PC-3 (cell line): ENCODE data around the gene ERFL. TPM values are rescaled to one million over a fixed set of nuclear protein-coding genes. Genes with fewer than 3 reads are reported as not detected.

ENCODE experiments used
- ATAC-seq: fragments of 200-7000 bp; cut with Tn5 transposase; 2 replicates; pipeline ENCODE4 v1.9.1; 2020; ENCODE audit warnings: mild to moderate bottlenecking, moderate library complexity
- BruUV-seq: library from RNA; stranded (reverse); fragments of 400-500 nt; replicated peaks from 2 replicates; lab custom pipeline; 2021; lab: Mats Ljungman, UMichigan
- CTCF ChIA-PET: fragments of 300-600 bp; sonication (Branson Sonifier 250); formaldehyde crosslinking; loops from one replicate; lab custom pipeline; 2022; ENCODE audit warnings: antibody characterized with exemption; lab: Charles Lee
- POLR2A ChIA-PET: fragments of 300-600 bp; sonication (Branson Sonifier 250); formaldehyde crosslinking; loops from one replicate; lab custom pipeline; 2022; ENCODE audit warnings: antibody characterized with exemption; ENCODE audit not compliant: unreplicated experiment; lab: Charles Lee
- DNase-seq: peaks from one replicate; pipeline ENCODE4 v3.0.0-alpha.2; 2015
- H2AFZ ChIP-seq: fragments of 300-600 bp; sonication (generic); 2 replicates; pipeline ENCODE4 v1.6.0; 2016; ENCODE audit warnings: antibody characterized with exemption, low read length
- H3F3A ChIP-seq: fragments of 300-600 bp; sonication (generic); one replicate; pipeline ENCODE4 v1.6.0; 2017; ENCODE audit warnings: antibody characterized with exemption, low read length, control low read depth, mild to moderate bottlenecking; ENCODE audit not compliant: unreplicated experiment
- H3K27ac ChIP-seq: fragments of 300-600 bp; sonication (generic); 2 replicates; pipeline ENCODE4 v1.5.1; 2016; ENCODE audit warnings: mild to moderate bottlenecking, low read length
- H3K27me3 ChIP-seq: fragments of 300-600 bp; sonication (generic); 2 replicates; pipeline ENCODE4 v1.6.1; 2016; ENCODE audit warnings: low read length, mixed read lengths
- H3K36me3 ChIP-seq: fragments of 300-600 bp; sonication (generic); 2 replicates; pipeline ENCODE4 v1.6.1; 2016; ENCODE audit warnings: low read depth, mixed run types, low read length, mixed read lengths
- H3K4me1 ChIP-seq: fragments of 300-600 bp; sonication (generic); 2 replicates; pipeline ENCODE4 v1.5.1; 2016; ENCODE audit warnings: low read length; ENCODE audit not compliant: insufficient read depth
- H3K4me2 ChIP-seq: fragments of 300-600 bp; sonication (generic); 2 replicates; pipeline ENCODE4 v1.6.0; 2016; ENCODE audit warnings: low read length
- H3K4me3 ChIP-seq: fragments of 300-600 bp; sonication (generic); 2 replicates; pipeline ENCODE4 v1.5.1; 2016; ENCODE audit warnings: mild to moderate bottlenecking, low read length, mixed read lengths
- H3K79me2 ChIP-seq: fragments of 300-600 bp; sonication (generic); 2 replicates; pipeline ENCODE4 v1.6.1; 2017; ENCODE audit warnings: low read length, mixed read lengths
- H3K9ac ChIP-seq: fragments of 300-600 bp; sonication (generic); 2 replicates; pipeline ENCODE4 v1.6.0; 2016; ENCODE audit warnings: mild to moderate bottlenecking, low read length
- H3K9me2 ChIP-seq: fragments of 300-600 bp; sonication (generic); replicated peaks from 2 replicates; pipeline ENCODE4 v1.6.1; 2016; ENCODE audit warnings: mixed run types, low read length, mixed read lengths
- H3K9me3 ChIP-seq: fragments of 300-600 bp; sonication (generic); 2 replicates; pipeline ENCODE4 v1.6.1; 2016; ENCODE audit warnings: low read length, mixed read lengths
- H4K20me1 ChIP-seq: fragments of 300-600 bp; sonication (generic); 2 replicates; pipeline ENCODE4 v1.6.1; 2016; ENCODE audit warnings: low read length, mixed read lengths
- CTCF ChIP-seq: fragments of 300-600 bp; sonication (generic); conservative IDR thresholded peaks from 2 replicates; pipeline ENCODE4 v1.5.1; 2017; ENCODE audit warnings: antibody characterized with exemption, low read depth, mild to moderate bottlenecking, low read length
- EZH2 ChIP-seq: fragments of 300-600 bp; sonication (generic); IDR thresholded peaks from one replicate; pipeline ENCODE4 v1.6.1; 2017; ENCODE audit warnings: antibody characterized with exemption, mild to moderate bottlenecking, low read length; ENCODE audit not compliant: unreplicated experiment
- EZH2phosphoT487 ChIP-seq: fragments of 300-600 bp; sonication (generic); IDR thresholded peaks from 2 replicates; pipeline ENCODE4 v1.6.1; 2018; ENCODE audit warnings: mild to moderate bottlenecking, antibody characterized with exemption, low read length, borderline replicate concordance
- intact Hi-C: fragments of 100-400 bp; cut with micrococcal nuclease; formaldehyde crosslinking; loops from 2 replicates; pipeline ENCODE4 v1.9.0; 2023
- total RNA-seq: library from RNA; depleted of rRNA; stranded (reverse); fragments of >200 nt; gene quantifications from 2 replicates; pipeline ENCODE4 v1.2.3, GENCODE V29; 2014

ERFL gene
- total RNA-seq, 1 experiment from 2014 or later, result 0.11 TPM

DNA sequence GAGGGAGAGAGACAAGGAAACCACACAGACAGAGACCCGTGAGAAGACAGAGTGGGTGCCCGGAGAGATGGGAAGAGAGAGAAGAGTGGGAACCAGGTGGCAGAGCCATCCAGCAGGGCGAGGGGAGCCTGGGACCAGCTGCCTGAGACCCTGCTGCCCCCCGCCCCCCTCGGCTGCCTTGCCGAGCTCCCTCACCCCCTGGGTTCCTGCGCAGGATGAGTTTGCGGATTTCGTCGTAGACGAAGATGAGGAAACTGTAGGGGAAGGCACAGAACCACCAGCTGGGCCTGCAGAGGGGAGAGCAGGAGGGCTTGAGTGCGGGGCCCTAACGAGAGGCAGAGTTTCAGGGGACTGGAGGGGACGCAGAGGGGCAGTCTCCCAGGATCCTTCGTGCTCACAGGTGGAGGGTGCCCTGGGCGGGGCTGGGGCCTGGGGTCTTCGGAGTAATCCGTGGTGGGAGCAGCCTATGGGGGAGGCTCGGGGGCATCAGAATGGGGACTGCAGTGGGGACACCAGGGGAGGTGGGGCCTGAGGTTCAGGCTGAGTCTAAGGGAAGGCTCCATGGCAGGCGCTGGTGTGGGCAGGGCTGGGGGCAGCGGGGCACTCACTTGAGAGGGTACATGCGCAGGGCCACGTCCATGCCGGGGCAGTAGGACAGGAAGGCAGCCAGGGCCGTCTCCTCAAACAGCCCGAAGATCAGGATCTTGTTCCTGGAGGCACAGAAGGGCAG, 39.0 kb upstream of the ERFL start:
- H3K27me3 ChIP-seq, result no peaks in the 10 kb centered on the region
- no peak overlapping the region for H2AFZ ChIP-seq
- no peak overlapping the region for H3K9ac ChIP-seq
- no peaks in the 10 kb centered on the region for H3K4me1 ChIP-seq
- ChIA-PET CTCF (no interaction called here), POLR2A (no interaction called here)
- no peak overlapping the region for H3K4me2 ChIP-seq
- DNase-seq (no peak), ATAC-seq (no peak)
- BruUV-seq, result no TSS peak
- no peaks in the 10 kb centered on the region for H3K9me3 ChIP-seq
- no peaks in the 10 kb centered on the region for H4K20me1 ChIP-seq
- H3K36me3 ChIP-seq, result no peaks in the 10 kb centered on the region
- no peaks in the 10 kb centered on the region for H3K9me2 ChIP-seq
- intact Hi-C loops, result no loop called here
- no peak overlapping the region for H3K4me3 ChIP-seq
- H3K79me2 ChIP-seq, result no peaks in the 10 kb centered on the region
- no peak overlapping the region for H3K27ac ChIP-seq
- TF ChIP-seq EZH2 (no peak), EZH2phosphoT487 (no peak), CTCF (no peak)
- no peaks in the 10 kb centered on the region for H3F3A ChIP-seq

DNA sequence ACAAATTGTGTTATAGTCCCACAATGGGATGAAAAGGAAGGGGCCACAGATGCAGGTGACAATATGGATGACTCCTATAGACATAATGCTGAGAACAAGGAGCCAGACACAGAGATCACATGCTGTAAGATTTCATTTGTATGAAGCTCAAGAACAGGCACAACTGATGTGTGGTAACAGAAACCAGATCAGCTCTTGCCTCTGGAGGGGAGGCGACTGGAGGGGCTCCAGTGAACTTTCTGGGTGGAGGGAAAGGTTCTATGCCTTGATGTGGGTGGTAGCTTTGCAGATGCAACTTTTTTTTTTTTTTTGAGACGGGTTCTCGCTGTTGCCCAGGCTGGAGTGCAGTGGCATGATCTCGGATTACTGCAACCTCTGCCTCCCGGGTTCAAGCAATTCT, 36.9 kb upstream of the ERFL start:
- Histone ChIP-seq H3F3A (no peaks in the 10 kb centered on the region), H3K9me2 (no peaks in the 10 kb centered on the region), H3K27ac (no peak overlapping the region), H3K79me2 (no peaks in the 10 kb centered on the region), H3K9ac (no peak overlapping the region), H4K20me1 (no peaks in the 10 kb centered on the region), H3K4me3 (no peak overlapping the region), H3K4me1 (no peaks in the 10 kb centered on the region), H2AFZ (no peak overlapping the region), H3K4me2 (no peak overlapping the region), H3K27me3 (no peaks in the 10 kb centered on the region), H3K9me3 (no peaks in the 10 kb centered on the region), H3K36me3 (no peaks in the 10 kb centered on the region)
- DNase-seq (no peak), ATAC-seq (no peak)
- TF ChIP-seq EZH2phosphoT487, result no peak
- TF ChIP-seq EZH2, result no peak
- no peak for TF ChIP-seq CTCF
- POLR2A ChIA-PET, result no interaction called here
- BruUV-seq, result no TSS peak
- intact Hi-C loops, result no loop called here
- CTCF ChIA-PET, result no interaction called here

GRCh38 chr19:41960973-41961372, 32.7 kb upstream of the ERFL start:
- DNase-seq (no peak), ATAC-seq (no peak)
- Histone ChIP-seq H3K4me2 (no peak overlapping the region), H2AFZ (no peak overlapping the region), H3F3A (no peaks in the 10 kb centered on the region), H3K9me3 (no peaks in the 10 kb centered on the region), H3K79me2 (no peaks in the 10 kb centered on the region), H3K9me2 (no peaks in the 10 kb centered on the region), H4K20me1 (no peaks in the 10 kb centered on the region), H3K4me3 (no peak overlapping the region), H3K27ac (no peak overlapping the region), H3K27me3 (no peaks in the 10 kb centered on the region), H3K36me3 (no peaks in the 10 kb centered on the region), H3K9ac (no peak overlapping the region), H3K4me1 (peaks cover 15% of the 10 kb centered on the region)
- ChIA-PET CTCF (no interaction called here), POLR2A (no interaction called here)
- intact Hi-C loops, result no loop called here
- TF ChIP-seq EZH2 (no peak), CTCF (no peak), EZH2phosphoT487 (no peak)
- BruUV-seq, result no TSS peak
